Inferior parietal cortex (tissue), 1 donor: Measurements from ENCODE around the gene SMIM1.
A peak's percentile ranks its signal among the peaks of the same experiment; 100 is the strongest.

Source experiments
- DNase-seq: peaks from one replicate; pipeline ENCODE4 v3.0.0-alpha.2; 2016; ENCODE audit errors: extremely low spot score

The SMIM1 gene

GRCh38 chr1:3772715-3773571 lies at the start of gene SMIM1:
TSS of gene SMIM1 (plus strand) at chr1:3772749. CDS start at chr1:3775374, 2,625 bp downstream.
- no peak for DNase-seq

GRCh38 chr1:3722846-3723245 lies 49.7 kb upstream of the SMIM1 start:
- DNase-seq = no peak

GRCh38 chr1:3724416-3725030 lies 48.0 kb upstream of the SMIM1 start:
- DNase-seq = peak; percentile 83

- no peak for DNase-seq
Measured at GRCh38 chr1:3725366-3725765, 47.2 kb upstream of the SMIM1 start.

GRCh38 chr1:3727042-3727824 lies 45.3 kb upstream of the SMIM1 start:
- DNase-seq = peak; percentile 55

- DNase-seq = no peak
Measured at GRCh38 chr1:3727825-3728776, 44.4 kb upstream of the SMIM1 start.

GRCh38 chr1:3729594-3730542 lies 42.7 kb upstream of the SMIM1 start:
- no peak for DNase-seq

GRCh38 chr1:3730543-3731247 lies 41.9 kb upstream of the SMIM1 start:
- no peak for DNase-seq

- DNase-seq = no peak
Measured at GRCh38 chr1:3731583-3732433, 40.7 kb upstream of the SMIM1 start.

GRCh38 chr1:3732434-3733093 lies 40.0 kb upstream of the SMIM1 start:
- DNase-seq = no peak

GRCh38 chr1:3733094-3733882 lies 39.3 kb upstream of the SMIM1 start:
- no peak for DNase-seq

- DNase-seq = no peak
Measured at GRCh38 chr1:3733883-3734589, 38.5 kb upstream of the SMIM1 start.

GRCh38 chr1:3734602-3735001 lies 37.9 kb upstream of the SMIM1 start:
- no peak for DNase-seq

- DNase-seq = no peak
Measured at GRCh38 chr1:3735027-3735681, 37.4 kb upstream of the SMIM1 start.

- no peak for DNase-seq
Measured at GRCh38 chr1:3735688-3736087, 36.9 kb upstream of the SMIM1 start.

GRCh38 chr1:3736131-3736561 lies 36.4 kb upstream of the SMIM1 start:
- no peak for DNase-seq
